ENCODE results near the gene TMEM163.

DNA sequence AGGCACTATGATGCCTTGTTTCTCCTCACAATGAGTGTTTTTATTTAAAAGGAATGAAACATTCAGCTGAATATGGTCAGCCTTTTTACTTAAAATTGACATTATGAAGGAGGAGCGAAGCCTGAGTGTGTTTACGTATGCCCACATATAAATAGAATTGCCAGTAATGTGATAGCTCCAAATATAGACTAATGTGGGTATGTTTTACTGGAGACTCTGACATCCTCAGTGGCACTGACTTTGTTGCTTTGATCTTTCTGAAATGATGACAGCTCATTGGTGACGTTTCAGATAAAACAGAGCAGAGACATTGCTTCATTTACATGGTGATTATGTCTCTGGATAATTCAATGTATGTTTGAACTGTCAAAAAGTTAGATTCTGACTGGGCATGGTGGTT is 297.9 kb downstream of the TMEM163 start:
- no peak for TF ChIP-seq CTCF (IDR thresholded peaks at IDR 0.05)
- no peak for TF ChIP-seq POLR2A (IDR thresholded peaks at IDR 0.05)
